ENCODE results near the gene CALML6.

The CALML6 gene

DNA sequence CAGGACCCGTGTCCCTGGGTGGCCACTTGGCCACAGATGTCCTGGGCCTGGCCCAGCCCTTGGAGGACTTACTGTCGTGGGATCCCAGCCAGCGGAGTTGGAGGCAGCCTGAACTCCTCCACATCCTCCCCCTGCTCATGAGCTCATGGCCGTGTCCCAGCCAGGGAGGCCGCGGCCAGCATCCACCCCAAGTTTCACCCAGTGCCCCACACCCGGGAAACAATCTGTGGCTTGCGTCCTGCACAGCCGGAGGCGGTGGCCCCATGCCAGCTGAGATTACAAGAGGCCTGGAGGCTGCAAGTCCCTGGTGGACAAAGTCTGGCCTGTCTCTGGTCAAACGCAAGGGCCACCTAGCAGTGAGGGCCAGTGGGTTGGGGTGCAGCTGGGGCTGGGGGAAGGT, 31.5 kb downstream of the CALML6 start:
- no peak for FAIRE-seq

DNA sequence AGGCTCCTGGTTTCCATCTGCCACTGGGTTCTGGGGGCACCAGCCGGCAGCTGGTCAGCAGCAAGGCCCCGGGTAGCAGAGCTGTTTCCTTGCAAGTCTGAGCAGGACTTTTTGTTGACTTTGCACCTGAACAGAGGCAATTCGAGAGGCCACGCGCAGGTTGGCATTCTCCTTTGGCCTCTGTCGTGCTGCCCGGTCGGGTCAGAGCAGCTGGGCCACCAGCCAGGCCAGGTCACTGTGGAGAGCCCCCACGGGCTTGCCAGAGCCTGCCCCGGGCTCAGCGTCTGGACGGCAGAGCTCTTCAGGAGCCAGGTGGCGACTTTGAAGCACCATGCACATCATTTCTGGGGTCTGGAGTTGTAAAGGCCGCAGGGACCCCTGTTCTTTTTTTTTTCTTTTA, 32.4 kb downstream of the CALML6 start:
- FAIRE-seq: no peak

DNA sequence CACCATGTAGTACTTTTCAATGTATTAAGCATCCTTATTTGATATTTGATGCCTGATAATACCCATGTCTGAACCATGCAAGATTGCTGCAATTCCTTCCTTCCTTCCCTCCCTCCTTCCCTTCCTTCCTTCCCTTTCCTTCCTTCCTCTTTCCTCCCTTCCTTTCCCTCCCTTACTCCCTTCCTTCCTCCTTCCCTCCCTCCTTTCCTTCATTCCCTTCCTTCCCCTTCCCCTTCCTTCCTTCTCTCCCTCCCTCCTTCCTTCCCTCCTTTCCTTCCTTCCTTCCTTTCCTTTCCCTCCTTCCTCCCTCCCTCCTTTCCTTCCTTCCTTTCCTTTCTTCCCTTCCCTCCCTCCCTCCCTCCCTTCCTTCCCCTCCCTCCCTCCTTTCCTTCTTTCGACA, 33.7 kb downstream of the CALML6 start:
- FAIRE-seq: no peak

DNA sequence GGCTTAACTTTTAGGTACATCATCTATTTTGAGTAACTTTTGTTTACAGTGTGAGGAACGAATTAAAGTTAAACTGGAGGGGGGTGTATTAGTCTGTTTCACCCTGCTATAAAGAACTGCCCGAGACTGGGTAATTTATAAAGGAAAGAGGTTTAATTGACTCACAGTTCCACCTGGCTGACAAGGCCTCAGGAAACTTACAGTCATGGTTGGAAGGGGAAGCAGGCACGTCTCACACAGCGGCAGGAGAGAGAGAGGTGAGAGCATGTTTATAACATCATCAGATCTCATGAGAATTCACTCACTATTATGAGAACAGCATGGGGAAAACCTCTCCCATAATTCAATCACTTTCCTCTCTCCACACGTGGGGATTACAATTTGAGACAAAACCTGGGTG, 35.9 kb downstream of the CALML6 start:
- no peak for FAIRE-seq

DNA sequence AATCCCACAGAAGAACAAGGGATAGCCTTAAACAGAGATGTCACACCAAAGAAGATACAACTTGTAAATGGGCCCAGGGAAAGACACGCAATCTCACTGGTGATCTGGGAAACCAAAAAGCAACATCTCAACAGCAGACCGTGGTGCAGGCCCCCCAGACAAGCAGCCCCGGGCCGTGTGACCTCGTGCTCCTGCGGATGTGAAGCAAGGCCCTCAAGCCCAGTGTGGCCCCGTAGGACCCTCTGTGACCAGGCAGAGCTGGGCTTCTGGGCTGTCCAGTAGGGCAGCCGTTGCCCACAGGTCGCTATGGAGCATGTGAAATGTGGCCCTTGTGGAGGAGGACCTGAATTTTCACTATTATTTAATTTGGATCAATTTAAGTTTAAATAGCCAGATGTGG, 39.0 kb downstream of the CALML6 start:
- FAIRE-seq: no peak

DNA sequence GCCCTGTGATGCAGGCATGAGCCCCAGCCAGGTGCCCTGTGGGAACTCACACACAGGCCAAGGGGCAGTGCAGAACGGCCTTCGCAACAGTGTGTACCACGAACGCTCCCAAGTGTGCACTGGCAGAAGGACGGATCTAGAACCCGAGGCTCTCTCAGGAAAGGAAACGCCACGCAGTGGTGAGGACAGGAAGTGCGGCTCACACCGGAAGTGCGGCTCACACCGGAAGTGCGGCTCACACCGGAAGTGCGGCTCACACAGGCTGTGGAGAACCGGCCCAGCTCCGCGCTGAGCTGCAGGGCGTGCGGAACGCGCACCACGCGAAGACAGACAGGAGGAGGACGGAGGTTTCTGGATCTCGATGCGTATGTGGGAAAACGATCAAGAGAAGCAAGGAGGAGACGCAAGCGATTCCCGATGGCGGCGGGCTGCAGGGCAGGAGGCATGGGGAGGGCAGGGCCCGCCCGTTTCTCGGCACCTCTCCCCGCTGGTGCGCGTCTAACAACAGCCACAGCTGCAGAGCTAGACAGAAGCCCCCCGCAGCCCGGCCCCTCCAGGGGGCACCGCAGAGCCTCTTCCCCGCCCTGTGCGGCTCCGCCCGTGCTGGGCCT, 39.9 kb downstream of the CALML6 start:
- no peak for FAIRE-seq

DNA sequence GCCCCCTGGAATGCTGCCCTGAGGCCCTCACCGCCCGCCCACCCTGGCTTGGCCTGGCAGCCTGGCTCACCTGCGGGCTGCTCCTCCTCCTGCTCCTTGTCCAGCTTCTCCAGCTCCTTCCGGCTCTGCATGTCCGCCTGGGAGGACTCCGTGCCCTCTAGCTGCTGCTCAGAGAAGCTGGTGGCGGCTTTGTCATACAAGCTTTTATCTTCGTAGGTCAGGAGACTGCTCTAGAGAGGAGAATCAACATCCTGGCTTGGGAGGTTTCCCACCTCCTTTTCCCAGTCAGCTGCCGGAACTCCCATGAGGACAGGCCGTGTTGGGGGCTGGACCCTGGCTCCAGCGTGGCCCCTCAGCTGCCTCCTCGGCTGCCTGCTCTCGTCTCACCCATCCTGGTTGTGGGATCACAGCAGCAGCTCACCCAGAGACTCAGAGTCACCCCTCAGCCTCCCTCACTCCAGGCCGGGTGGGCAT, 40.6 kb downstream of the CALML6 start:
- FAIRE-seq: no peak

DNA sequence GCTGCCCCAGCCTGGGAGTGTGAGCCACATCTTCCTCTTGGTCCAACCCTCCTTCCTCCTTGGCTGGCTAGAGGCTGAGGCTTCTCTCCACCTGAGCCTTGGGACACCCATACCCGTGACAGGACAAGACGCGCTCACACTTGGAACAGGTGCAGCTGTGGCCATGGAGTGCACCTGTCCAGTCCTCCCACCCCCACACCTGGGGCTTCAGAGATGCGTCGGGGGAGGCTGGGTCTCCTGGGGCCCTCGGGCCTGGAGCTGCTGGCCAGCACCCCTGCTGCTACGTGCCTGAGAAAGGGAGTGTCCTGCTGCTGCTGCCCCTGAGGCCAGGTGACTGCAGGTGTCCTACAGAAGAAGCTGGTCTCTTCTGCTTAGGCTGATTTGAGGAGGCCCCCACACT, 41.0 kb downstream of the CALML6 start:
- no peak for FAIRE-seq

DNA sequence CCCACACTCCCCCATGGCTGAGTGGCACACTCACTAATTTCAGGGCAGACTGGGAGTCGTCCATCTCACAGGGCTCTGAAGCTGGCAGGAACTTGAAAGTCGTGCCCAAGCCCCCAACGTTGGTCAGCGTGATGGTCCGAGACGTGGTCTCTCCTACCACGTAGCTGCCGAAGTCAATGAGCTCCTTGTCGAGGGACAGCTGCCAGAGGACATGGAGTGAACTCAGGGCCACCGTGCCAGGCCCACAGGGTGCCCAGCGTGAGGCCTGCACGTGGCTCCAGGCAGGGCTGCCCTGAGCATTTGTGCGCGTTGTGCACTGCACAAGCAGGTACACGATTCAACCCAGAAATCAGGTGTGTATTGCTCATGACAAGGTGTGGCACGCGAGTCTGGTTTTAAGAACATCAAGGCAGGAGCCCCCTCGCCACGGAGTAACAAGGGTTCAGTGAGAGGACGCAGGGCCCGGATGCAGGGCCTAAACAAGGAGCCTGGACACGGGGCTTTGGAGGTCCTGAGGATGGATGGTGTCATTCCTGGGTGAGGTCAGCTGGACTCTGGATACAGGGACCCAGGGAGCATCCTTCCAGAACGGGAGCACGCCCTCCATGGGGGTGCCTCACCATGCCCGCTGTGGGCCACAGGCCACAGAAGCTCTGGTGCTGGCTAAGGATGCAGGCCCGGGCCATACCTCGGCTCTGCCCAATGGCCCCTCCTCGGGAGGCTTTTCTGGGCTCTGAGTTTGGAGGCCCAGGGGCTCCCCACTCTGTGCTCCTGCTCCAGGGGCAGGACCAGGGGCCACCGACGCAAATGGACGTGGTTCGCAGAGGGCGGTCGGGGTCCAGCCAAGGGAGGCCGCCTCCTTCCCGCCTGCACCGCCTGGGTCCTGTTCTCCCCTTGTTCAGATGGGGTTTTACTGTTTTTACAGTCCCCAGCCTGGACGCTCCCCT, 41.8 kb downstream of the CALML6 start:
- no peak for FAIRE-seq

DNA sequence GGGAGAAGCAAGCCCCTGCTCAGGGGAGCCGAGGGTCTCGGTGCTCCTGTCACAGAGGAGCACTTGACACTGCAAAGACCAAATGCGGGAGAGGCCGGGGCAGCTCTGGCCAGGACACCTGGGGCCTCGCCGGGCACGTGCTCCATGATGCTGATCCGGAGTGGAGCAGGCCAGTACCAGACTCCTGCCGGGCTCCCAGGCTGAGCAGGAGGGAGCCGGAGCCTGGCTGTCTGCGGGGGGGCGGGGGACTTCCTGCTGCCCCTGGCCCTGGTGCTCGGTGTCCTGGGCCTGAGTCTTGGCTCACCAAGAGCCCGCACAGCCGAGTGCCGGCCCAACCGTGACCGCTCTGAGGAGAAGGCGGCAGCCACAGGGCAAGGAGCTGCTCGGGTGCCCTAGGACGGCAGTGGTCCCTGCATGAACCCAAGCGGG, 42.5 kb downstream of the CALML6 start:
- no peak for FAIRE-seq

DNA sequence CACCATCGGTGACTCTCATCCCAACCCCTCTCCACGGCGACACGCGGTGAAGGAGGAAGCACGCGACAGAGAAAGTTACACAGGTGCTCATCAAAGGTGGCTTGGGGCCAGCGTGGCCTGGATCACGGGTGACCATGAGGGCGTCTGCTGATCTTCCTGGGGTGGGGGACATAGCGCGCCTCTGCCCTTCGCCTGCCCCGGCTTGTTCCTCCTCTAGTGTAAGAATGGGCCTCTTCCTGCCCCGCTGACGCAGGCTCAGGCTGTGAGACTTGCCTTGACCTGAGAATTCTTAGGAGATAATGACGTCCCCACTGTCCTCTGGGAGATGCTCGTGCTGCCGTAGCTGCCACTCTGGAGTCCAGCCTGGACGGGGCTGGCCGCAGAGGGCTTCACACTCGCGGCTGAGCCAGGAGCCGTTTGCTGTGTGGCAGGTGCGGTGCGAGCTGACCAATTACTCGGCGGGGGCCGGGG, 43.0 kb downstream of the CALML6 start:
- no peak for FAIRE-seq

DNA sequence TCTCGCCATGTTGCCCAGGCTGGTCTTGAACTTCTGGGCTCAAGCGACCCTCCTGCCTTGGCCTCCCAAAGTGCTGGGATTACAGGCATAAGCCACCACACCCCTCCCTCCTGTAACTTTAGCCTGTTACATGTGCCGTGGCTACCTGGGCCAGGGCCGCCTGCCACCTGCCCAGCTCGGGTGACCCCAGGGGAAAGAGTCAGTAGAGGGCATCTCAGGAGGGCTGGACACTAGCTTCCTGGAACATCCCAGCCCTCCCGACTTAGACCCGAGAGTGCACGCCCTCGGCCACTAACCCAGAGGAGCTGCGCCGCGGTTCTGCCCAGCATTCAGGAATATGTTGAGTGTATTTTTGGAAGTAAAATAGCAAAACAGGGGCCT, 44.4 kb downstream of the CALML6 start:
- no peak for FAIRE-seq

DNA sequence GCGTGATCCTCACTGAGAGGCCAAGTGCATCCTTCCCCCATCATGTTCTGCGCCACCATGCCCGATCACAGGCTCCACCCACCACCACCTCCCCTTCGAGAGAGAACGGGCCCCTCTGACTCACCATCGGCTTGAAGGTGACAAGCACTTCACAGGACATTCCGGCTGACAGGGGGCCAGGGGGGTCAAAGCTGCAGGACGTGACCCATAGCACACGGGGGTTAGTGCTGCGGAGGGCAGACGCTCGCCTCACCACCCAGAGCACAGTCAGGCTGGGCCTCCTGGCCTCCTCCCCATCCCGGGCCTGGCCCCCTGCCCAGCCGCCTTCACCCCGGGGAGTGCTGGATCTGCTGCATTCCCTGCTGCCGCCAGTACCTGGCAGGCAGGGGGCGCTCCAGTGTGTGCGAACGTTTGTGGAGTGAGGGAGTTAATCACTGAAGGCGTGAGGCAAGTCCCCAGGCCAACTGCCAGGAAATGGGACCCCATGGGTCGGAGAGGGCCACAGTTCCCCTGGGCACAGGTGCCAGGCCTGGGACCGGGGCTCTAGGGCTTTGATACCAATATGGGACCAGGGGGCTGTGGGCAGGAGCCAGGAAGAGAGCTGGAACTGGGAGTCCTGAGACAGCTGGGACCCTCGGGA, 44.9 kb downstream of the CALML6 start:
- no peak for FAIRE-seq

DNA sequence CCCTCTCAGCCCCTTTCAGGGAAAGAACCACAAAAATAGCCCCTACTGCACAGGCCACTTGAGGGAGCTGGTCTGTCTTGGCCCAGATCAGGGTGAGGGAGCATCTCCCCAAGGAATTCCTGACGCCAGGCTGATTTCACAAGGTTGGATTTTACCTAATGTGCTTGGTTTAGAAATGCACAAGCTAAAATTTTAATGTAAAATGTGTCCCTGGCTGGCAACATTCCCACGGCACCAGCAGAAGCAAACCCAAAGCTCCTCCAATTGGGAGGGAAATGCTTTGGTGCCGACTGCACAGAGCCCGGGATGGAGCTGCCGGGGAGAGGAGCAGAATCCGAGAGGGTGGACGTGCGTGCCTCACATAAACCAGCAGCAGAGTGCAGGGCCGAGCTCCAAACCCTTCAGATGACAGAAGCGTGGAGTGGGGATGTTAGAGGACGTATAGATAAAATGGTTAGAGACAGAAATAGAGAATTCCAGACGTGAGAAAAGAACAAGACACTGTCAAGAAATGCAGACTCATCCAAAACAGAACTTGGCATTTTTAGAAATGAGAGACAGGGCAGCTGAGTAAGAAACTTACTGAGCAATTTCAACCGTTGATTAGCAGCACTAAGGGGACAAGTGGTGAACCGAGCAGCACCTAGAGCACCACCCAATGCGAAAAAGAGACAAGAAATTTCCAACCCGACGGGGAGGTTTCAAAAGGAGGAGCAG, 45.6 kb downstream of the CALML6 start:
- FAIRE-seq: no peak

DNA sequence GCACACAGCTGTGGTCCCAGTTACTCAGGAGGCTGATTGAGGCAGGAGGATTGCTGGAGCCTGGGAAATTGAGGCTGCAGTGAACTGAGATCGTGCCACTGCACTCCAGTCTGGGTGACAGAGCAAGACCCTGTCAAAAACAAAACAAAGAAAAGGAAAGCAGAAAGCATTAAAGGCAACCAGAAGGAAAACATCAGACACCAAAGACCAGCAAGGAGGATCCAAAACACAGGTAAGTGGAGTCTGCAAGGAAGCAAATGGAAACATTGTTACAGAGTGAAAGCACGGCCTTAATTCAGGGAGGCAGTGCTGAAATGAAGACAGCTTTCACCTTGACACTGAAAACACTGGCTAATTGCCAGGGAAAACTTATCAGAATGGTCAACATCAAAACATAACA, 47.7 kb downstream of the CALML6 start:
- no peak for FAIRE-seq

DNA sequence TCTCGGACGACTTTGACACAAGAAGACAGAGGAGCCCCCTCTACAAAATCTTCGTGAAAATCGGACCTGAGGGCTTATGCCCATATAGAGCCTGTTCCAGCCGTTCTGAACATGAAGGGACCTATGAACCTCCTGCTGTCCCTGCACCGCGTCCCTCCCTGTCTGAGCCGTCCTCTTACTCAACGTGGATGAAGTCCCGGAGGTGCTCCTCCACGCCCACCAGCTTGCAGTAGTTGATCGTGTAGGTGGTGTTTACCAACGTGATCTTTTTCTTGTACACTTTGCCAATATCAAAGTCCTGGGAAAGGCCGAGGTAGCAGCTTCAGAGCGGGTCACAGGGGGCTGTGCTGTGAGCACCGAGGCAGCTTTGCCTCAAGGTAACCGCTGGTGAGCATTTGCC, 48.5 kb downstream of the CALML6 start:
- FAIRE-seq: no peak

DNA sequence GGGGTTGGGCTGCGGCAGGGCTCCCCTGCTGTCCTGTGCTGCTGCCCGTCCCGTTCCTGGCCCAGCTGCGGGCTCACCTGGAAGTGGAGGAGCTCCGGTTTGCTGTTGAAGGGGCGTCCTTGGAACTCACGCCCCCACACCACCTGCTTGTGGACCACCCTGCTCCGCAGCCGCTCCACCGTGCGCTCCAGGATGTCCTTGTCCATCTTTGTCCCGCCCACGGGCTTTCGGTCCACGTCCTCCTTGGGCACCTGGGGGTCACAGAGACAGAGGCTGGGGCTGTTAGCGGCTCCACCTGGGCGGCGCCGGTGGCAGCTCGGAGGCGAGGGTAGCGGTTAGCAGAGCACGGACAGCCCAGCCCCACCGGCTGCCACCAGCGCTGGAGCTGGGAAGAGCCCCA, 49.8 kb downstream of the CALML6 start:
- FAIRE-seq: no peak

DNA sequence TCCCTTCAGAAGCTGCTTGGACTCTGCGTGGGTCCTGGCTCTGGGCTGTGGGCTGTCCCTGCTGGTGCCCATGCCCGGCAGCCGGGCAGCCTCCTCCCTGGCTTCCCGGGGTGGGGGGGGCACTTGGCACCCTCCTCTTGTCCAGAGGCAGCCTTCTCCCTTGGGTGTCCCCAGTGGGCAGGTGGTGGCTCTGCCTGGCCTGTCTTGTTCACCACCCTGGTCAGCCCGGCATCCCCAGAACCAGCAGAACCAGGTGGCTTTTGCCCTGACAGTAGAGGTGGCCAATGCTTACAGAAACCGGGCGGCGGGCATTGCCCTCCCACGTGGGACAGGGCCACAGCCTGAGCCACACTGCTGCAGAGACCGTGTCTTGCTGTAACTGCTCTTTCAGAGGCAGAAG, 50.5 kb downstream of the CALML6 start:
- FAIRE-seq: no peak

DNA sequence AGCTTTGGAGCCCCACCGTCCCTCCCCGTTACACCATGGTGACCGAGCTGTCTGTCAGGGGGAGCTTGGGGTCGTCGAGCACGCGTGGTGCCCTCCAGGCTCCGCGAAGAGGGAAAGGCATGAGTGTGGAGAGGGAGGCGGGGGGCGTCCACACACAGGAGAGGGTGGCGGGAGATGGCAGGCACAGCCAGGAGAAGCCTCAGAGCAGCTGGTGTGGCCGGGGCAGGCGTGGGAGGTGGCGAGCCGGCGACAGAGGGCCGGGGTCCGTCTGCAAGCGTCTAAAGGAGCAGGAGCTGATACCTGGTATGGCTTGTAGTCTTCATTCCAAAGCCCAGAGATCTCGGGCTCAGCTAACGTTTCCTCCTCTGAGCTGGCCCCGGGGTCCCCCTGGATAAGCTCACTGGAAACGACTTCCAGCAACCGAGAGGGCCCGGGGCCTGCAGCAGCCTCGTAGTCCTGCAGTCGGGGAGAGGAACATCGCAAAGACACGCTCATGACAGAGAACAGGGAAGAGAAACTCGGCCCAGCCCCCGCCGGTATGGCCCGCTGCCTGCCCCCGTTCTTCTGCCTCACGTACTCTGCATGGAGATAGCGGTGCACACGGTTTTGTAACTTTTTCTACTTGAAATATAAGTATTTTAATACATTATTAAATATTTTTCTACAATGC, 51.1 kb downstream of the CALML6 start:
- no peak for FAIRE-seq

Measured in G401.6 (cell line).